Right forelimb (tissue), 1 donor: Measurements from ENCODE around the gene ITGA3.

ENCODE experiments used
- DNase-seq: peaks from one replicate; pipeline ENCODE4 v3.0.0-alpha.2; 2018

ITGA3 gene

GRCh38 chr17:50096092-50096491 lies 40.2 kb downstream of the ITGA3 start:
- DNase-seq: no peak

- DNase-seq: no peak
Measured at GRCh38 chr17:50096758-50097157, 40.8 kb downstream of the ITGA3 start.

- DNase-seq: no peak
Measured at GRCh38 chr17:50097455-50097854, 41.5 kb downstream of the ITGA3 start.

- DNase-seq: no peak
Measured at GRCh38 chr17:50097926-50098325, 42.0 kb downstream of the ITGA3 start.

- DNase-seq: no peak
Measured at GRCh38 chr17:50098583-50098982, 42.7 kb downstream of the ITGA3 start.

GRCh38 chr17:50099003-50099402 lies 43.1 kb downstream of the ITGA3 start:
- DNase-seq: no peak

- no peak for DNase-seq
Measured at GRCh38 chr17:50100480-50100883, 44.6 kb downstream of the ITGA3 start.

GRCh38 chr17:50100921-50101345 lies 45.0 kb downstream of the ITGA3 start:
- no peak for DNase-seq

- no peak for DNase-seq
Measured at GRCh38 chr17:50101346-50102163, 45.6 kb downstream of the ITGA3 start.

GRCh38 chr17:50102164-50102991 lies 46.5 kb downstream of the ITGA3 start:
- no peak for DNase-seq

- DNase-seq: no peak
Measured at GRCh38 chr17:50103252-50103651, 47.3 kb downstream of the ITGA3 start.

GRCh38 chr17:50103941-50104340 lies 48.0 kb downstream of the ITGA3 start:
- DNase-seq: no peak

GRCh38 chr17:50105811-50106210 lies 49.9 kb downstream of the ITGA3 start:
- no peak for DNase-seq

- no peak for DNase-seq
Measured at GRCh38 chr17:50106393-50107131, 50.7 kb downstream of the ITGA3 start.

GRCh38 chr17:50107790-50108414 lies 52.0 kb downstream of the ITGA3 start:
- DNase-seq: no peak

GRCh38 chr17:50108556-50108955 lies 52.6 kb downstream of the ITGA3 start:
- DNase-seq: no peak

- no peak for DNase-seq
Measured at GRCh38 chr17:50109207-50109606, 53.3 kb downstream of the ITGA3 start.

GRCh38 chr17:50109785-50110184 lies 53.9 kb downstream of the ITGA3 start:
- DNase-seq: no peak

- no peak for DNase-seq
Measured at GRCh38 chr17:50110591-50111349, 54.9 kb downstream of the ITGA3 start.

- no peak for DNase-seq
Measured at GRCh38 chr17:50111673-50112655, 56.1 kb downstream of the ITGA3 start.

- no peak for DNase-seq
Measured at GRCh38 chr17:50112694-50113093, 56.8 kb downstream of the ITGA3 start.
